Kasumi-1 (cell line): ENCODE measurements around the gene ATP6V0E2.
A peak's percentile ranks its signal among the peaks of the same experiment; 100 is the strongest.
"Not testable (repeated sequence)": the region's sequence is repeated elsewhere in the genome, so short reads cannot be mapped to it uniquely, and the experiment has no call there.

ENCODE experiments used
- DNase-seq, 2 experiments: peaks; one replicate each; lab custom pipeline; 2025; lab: John Stamatoyannopoulos, UW

ATP6V0E2 gene

DNA sequence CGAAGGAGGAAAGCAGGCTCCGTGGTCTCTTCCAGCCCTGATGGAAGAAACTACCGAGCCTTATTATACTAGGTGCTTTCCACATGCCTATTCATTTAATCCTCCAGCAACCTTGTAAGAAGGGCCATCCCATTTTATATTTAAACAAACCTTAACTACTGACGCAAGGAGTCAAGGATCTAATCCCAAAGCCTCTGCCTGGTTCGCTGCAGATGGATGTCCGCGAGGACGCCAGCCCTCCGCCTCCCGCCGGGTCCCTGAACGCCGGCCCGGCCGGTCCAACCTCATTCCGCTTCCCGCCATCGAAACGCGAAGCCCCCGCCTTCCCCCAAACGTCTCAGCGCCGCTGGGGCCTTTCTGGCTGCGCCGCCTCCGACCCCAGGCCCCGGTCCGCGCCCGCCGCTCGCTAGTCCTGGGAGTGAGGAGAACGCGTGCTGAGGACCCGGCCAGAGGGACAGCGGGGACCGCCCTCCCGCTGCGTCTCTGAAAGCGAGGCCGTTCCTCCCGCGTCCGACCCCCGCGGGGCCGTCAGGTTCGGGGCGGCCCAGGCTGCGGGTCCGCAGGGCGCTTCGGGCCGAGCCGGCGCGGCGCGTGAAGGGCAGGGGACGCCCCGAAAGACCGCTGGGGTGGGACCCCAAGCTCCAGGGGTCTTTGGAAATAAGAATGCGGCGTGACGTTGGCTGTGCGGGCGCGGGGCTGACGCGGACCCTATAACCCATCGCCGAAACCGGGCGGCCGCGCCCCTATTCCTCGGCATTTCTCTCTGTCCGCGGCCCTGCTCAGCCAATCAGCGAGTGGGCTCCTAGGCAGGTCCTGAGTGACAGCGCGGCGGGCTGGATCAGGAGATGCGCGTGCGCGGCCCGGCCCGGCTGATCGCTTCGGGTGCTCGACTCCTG lies at the start of gene ATP6V0E2:
TSS of gene ATP6V0E2 (plus strand) at position 896 of the 896 bp plus-strand sequence. CDS start 97 bp downstream, outside the sequence.
- peak; percentile 84 to 90 for DNase-seq

DNA sequence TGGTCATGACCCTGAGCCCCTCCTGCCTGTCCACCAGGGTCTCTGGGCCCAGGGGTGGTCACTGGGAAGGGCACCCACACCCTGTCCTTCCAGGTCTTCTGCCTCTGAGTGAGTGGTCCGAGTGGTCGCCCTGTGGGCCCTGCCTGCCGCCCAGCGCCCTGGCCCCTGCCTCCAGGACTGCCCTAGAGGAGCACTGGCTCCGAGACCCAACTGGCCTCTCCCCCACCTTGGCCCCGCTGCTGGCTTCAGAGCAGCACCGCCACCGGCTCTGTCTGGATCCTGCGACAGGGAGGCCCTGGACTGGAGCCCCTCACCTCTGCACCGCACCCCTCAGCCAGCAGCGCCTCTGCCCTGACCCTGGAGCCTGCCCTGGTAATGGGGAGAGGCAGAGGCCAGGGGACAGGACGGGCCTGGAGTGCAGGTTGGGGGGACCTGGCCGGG lies 49.4 kb upstream of the ATP6V0E2 start:
- no peak for DNase-seq

DNA sequence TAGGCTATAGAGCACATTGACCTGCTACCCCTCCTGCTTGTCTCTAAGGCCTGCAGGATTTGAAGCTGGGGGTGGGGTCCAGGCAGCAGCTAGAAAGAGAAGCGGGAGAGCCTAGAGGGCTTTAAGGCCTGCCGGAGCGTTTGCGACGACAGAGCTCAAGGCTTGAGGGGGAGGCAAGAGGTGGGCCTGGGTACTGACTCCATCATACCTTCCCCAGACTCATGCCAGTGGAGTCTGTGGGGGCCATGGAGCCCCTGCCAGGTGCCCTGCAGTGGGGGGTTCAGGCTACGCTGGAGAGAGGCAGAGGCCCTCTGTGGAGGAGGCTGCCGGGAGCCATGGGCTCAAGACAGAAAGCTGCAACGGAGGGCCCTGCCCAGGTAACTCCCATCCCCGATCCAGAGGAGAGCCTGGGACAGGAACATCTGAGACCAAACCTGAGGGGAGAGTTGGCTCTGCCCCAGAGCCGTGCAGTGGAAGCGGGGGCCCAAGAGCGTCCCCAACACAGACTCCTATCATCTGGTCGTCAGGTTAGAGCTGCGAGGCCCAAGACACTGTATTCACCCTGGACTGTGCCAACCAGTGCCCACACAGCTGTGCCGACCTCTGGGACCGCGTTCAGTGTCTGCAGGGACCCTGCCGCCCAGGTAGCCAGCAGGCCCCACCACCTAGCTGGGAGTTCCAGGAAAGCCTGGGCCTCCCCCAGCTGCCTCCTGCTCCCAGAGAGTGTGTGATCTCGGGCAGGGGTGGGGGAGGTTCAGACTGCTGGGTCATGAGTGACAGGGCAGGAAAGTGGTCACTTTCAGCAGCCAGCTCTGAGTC lies 48.8 kb upstream of the ATP6V0E2 start:
- no peak for DNase-seq

DNA sequence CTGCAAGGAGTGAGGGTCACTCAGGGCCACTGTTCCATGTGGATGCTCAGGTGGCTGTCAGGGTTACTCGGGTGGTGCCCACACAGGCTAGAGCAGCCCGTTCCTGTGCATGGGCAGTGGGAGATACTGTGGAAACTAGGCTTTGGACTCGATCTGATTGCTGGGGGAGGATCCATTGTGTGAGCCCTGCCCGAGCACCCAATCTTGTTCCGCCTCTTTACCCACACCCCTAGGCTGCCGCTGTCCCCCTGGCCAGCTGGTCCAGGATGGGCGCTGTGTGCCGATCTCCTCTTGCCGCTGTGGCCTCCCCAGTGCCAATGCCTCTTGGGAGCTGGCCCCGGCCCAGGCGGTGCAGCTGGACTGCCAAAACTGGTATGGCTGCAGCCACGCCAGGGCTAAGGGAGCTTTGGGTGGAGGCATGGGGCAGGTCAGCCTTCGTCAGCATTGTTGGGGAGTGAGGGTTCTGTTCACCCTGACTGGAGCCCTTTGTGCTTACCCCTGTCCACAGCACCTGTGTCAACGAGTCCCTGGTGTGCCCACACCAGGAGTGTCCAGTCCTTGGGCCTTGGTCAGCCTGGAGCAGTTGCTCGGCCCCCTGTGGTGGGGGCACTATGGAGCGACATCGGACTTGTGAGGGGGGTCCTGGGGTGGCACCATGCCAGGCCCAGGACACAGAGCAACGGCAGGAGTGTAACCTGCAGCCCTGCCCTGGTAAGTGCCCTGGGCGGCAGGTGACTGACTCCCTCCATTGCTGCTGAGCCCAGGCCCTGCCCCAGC lies 48.0 kb upstream of the ATP6V0E2 start:
- DNase-seq, result no peak

DNA sequence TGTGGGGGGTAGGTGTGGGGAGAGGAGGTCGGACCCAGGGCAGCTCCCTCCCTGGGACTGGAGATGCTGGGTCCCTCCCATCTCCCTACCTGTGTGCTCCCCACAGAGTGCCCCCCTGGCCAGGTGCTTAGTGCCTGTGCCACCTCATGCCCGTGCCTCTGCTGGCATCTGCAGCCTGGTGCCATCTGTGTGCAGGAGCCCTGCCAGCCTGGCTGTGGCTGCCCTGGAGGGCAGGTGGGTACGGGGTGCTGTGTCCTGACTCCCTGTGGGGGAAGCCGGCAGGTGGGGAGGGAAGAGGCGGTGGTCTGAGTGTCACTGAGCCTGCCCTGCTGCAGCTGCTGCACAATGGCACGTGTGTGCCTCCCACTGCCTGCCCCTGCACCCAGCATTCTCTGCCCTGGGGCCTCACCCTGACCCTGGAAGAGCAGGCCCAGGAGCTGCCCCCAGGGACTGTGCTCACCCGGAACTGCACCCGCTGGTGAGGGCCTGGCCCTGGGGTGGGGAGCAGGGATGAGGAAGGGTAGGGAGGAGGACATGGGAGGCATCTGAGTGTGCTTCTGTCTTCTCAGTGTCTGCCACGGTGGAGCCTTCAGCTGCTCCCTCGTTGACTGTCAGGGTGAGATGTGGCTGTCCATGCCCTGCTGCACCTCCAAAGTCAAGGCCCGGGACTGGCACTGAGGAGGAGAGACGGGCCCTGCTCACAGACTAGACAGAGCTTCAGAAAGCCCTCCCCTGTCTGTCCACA lies 47.3 kb upstream of the ATP6V0E2 start:
- no peak for DNase-seq

DNA sequence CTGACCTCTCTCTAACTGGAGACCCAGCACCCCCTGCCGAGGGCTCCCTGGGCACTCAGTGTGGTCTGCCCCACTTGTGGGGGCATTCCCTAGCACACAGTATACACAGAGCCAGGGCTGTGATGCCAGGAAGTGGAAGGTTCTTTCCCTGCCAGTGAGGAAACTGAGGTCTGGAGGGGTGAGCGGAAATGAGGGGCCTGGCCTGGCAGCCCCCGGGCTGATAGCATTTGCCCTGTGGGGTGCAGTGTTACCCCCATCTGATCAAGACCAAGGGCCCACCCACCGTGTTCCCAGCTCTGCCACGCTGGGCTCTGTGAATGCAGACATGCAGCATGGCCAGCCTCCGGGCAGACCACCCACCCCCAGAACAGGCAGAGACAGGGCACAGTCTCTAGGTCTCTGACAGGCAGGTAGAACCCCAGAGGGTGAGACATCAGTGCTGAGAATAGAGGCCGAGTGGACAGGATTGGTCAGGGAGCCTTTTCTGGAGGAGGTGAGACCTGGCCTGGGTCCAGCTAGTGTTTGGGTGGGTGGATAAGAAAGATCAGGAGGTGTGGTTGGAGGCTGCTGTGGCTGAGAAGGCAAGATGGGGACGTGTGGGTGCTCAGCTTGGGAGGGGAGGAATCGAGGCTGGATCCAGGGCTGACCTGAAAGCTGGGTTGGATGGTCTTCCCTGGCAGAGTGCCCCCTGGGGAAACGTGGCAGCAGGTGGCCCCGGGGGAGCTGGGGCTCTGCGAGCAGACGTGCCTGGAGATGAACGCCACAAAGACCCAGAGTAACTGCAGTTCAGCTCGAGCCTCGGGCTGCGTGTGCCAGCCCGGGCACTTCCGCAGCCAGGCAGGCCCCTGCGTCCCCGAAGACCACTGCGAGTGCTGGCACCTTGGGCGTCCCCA lies 46.4 kb upstream of the ATP6V0E2 start:
- DNase-seq, result no peak

DNA sequence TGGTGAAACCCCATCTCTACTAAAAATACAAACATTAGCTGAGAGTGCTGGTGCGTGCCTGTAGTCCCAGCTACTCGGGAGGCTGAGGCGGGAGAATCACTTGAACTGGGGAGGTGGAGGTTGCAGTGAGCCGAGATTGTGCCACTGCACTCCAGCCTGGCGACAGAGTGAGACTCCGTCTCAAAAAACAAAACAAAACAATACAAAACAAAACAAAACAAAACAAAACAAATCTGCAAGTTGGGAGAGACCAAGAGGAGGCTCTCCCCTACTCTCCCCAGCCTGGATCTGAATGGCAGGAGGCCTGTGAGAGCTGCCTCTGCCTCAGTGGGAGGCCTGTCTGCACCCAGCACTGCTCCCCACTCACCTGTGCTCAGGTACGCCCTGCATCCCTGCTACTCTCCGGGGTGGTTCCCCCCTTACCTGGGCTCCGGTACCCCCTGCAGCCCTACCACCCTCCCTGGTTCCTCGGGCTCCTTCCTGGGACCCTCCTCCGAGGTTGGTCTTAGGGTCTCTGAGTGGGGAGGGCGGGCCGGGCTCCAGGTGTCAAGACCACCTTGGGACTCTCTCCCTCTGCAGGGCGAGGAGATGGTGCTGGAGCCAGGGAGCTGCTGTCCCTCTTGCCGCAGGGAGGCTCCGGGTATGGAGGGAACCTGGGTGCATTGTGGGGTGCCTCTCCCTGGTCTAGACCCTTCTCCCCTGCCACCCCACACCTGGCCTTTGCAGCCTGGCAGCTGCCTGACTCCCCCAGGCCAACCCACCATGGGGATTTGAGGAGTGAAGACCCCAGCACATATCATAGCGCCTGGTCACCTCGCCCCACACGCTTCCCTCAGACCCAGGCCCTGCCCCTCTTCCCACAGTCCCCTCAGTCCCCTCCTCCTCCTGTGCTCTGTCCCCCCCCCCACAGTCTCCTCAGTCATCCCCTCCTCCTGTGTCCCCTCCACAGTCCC lies 45.1 kb upstream of the ATP6V0E2 start:
- DNase-seq, result no peak

DNA sequence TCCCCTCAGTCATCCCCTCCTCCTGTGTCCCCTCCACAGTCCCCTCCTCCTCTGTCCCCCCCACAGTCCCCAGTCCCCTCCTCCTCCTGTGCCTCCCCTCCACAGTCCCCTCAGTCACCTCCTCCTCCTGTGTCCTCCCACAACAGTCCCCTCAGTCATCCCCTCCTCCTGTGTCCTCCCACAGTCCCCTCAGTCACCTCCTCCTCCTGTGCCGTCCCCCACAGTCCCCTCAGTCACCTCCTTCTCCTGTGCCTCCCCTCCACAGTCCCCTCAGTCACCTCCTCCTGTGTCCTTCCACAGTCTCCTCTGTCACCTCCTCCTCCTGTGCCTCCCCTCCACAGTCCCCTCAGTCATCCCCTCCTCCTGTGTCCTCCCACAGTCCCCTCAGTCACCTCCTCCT lies 43.2 kb upstream of the ATP6V0E2 start:
- DNase-seq, result not testable (repeated sequence)

DNA sequence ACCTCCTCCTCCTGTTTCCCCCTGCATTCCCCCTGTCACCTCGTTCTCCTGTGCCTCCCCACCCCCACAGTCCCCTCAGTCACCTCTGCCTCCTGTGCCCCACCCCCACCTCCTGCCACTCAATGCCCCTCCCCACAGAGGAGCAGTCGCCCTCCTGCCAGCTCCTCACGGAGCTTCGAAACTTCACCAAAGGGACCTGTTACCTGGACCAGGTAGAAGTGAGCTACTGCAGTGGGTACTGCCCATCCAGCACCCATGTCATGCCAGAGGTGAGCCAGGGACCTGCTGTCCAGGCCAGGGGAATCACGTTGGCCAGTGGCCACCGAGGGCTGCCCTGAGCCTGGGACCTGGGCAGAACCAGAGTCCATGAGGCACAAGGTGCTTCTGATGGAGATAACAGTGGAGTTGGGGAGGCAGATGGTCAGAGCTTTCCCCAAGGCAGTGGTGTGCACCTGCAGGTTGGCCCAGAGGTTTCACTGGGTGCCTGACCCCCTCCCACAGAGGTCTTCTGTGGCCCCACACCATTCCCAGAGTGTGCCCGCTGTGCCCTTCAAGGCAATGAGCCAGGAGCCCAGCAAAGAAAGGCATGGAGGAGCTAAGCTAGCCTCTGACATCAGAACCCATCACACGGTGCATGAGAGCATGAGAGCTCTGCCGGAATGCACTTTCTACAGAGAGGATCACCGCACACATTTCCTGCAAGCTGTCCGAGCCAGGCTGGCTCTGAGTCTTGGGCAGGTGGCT lies 42.6 kb upstream of the ATP6V0E2 start:
- no peak for DNase-seq

DNA sequence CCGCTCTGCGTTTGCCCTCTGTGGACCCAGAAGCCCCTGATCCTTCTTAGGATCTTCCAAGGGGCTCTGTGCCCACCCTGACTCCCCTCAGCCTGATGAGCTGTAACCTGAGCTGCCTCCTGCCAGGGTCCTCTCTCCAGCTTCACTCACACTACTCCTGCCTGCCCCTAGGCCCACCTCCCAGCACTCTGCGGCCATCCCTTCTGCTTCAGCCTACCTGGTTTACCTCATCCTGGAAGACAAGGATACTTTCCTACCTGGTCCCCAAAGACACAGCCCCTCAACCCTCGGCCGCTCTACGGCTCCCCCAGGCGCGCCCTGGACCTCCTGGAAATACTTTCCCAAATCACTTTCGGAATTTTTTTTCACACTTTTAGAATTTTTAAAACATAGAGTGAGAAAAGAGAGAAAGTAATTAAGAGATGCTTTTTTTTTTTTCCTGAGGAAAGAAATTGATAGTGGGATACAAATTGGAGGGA lies 42.0 kb upstream of the ATP6V0E2 start:
- no peak for DNase-seq

DNA sequence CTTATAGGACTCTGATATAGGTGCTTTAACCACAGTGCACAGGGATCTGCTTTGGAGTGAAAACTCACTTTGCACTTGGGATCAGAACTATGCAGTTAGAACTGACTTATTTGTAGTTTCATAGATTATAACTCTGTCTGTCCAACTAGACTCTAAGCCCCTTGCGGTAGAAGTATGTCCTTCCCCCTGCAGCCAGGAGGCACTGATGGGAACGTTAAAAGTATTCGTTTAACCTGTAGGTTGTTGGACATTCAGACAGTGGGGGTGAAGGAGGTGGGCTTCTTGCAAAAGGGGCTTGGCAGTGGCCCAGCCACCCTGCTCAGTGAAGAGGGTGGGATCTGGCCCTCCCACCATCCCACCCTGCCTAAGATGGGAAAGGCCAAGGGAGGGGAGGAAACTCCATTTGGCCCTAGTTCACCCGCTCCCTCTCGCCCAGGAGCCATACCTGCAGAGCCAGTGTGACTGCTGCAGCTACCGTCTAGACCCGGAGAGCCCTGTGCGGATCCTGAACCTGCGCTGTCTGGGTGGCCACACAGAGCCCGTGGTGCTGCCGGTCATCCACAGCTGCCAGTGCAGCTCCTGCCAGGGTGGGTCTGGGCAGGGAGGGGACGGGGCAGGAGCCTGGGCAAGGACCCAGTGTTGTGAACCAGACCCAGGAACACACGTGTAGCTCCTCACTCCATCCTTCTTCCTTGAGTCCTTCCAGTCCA lies 41.3 kb upstream of the ATP6V0E2 start:
- DNase-seq, result no peak

DNA sequence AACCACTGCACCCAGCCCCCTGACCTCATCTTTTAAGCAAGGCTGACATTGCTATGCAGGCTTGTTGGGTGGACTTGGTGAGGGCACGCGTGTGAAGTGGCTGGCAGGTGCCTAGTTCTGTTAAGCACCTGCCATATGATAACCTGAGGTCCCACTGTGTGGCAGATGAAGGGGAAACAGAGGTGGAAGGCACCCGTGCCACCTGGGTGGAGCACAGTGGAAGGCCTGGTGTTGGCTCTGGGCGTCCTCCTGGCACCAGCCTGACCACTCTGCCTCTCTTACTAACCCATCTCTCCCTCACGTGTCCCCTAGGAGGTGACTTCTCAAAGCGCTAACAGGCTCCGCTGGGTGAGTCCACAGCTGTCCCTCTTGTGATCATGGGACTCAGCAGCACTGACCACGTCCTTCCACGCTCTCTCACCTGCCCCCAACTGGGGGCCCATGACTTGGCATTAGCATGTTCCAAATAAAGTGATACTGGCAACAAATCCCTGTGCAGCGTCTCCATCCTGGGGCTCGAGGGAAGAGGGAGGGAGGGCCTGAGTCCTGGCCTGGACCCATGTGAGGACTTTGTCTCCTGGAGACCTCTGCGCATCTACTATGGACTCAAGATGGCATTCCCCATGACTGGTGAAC lies 40.2 kb upstream of the ATP6V0E2 start:
- no peak for DNase-seq

DNA sequence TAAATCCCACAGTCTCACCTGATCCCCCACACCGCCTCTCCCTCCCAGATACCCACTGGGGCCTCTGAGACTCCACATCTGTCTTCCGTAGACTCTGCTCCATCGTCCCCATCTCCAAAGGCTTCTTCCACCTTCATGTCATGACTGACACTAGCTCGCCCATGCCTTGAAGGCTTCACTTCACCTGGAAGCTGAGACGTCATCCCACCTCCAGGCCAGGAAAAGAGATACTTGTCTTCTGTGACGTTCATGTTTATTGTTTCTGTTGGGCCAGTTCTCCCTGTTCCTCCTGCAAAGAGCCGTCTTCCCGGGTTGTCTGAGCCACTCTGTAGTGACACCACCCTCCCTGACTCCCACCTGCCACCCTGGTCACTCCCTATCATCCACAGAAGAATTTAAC lies 39.2 kb upstream of the ATP6V0E2 start:
- DNase-seq, result no peak

DNA sequence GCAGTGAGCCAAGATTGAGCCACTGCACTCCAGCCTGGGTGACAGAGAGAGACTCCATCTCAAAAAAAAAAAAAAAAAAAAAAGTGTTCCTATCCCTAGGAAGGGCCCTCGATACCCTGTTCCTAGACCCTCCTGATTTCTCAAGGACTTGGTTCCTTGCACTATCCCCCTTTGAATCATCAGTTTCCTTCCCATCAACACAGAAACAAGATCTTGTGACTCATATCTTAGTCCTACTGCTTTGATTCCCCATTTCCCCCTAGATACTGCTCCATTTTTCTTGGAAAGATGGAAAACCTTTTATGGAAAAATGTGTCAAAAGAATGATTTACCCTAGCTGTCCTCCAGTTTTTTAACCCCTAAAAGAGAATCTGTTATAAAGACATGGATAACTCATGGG lies 37.3 kb upstream of the ATP6V0E2 start:
- no peak for DNase-seq

DNA sequence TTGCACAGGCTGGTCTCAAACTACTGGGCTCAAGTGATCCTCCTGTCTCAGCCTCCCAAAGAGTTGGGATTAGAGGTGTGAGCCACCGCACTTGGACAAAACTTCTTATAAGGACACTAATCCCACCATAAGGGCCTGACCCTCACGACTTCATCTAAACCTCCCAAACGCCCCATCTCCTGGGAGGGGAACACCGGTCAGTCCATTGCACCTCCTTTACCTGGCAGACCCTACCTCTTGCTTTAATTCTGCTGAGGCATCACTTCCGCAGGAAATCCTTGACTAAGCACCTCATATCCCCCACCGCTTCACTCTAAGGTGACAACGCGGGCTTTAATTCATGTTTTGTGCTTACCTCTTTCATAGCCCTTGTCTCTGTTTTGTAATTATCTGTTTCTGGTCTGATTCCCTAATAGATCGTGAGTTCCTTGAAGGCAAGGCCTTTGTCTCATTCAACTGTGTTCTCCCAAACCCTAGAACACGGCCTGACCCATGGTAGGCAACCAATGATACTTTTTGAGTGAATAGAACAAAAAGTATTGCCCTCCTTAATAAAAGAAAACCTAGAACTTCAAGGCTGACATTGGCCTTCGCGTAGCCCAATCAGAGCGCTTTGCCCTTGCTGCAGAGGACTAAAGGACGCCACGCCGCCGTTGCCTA lies 36.1 kb upstream of the ATP6V0E2 start:
- no peak for DNase-seq

DNA sequence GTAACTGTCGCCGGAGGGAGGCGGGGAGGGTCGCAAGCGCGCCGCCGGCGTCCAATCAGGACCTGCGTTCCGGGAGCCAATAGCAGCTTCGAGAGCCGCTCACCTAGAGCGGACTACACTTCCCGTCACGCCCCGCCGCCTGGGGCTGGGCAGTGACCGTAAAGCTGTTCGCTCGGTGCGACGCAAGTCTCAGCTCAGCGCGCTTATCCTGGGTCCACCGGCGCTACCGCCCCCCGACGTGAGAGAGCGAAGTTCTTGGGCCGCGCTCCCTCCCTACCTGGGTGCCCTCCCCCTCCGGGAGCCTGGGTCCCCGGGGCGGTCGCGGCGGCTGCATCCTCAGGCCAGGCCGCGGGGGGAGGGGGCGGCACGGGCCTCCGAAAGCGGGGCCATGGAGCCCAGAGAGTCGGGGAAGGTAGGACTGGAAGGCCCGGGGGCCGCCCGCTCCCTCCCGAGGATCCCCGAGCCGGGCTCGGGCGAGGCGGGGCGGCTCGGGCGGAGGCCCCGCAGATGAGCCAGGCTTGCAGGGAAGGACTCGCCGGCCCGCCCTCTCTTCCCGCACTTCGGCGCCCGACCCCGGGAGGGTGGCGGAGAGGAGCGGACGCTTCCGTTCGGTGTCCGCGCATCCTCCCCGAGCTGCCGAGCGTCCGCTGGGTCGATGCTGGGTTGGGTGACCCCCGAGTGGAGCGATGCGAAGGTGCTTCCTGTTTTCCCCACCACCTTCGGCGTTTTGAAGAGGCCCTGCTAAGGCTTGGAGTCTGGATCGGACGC lies 35.4 kb upstream of the ATP6V0E2 start, which contains the start of gene ZNF862:
TSS of gene ZNF862 (plus strand) at position 152 of the 768 bp plus-strand sequence. CDS start at position 389, 237 bp downstream.
- DNase-seq, result peak; percentile 96 to 97
